Measurements from ENCODE around the gene GPR153. TPM values are rescaled to one million over a fixed set of nuclear protein-coding genes. Genes with fewer than 3 reads are reported as not detected.
A peak's percentile ranks its signal among the peaks of the same experiment; 100 is the strongest.

The GPR153 gene
- total RNA-seq, 2 donors from 2014 or later: 4.6 to 5.6 TPM

- peaks cover 0 to 3% of the 10 kb centered on the region in 2 donors for H3K4me1 Mint-ChIP-seq (ENCODE audit: low read depth in 2 of 2)
- H3K36me3 Mint-ChIP-seq: no peaks in the 10 kb centered on the region
- H3K27ac Mint-ChIP-seq: no peak overlapping the region
- no peak for DNase-seq (ENCODE audit: low spot score)
- H3K27me3 Mint-ChIP-seq: peaks cover 0 to 8% of the 10 kb centered on the region in 2 donors
- no peak overlapping the region for H3K4me3 Mint-ChIP-seq
- no peak for ATAC-seq
- H3K9me3 Mint-ChIP-seq: no peaks in the 10 kb centered on the region
Observed at GRCh38 chr1:6209661-6210580, 51.0 kb downstream of the GPR153 start.

GRCh38 chr1:6208723-6209660 lies 51.9 kb downstream of the GPR153 start:
- Mint-ChIP-seq H3K36me3 (no peaks in the 10 kb centered on the region), H3K27me3 (peaks cover 0 to 6% of the 10 kb centered on the region in 2 donors), H3K4me3 (no peak overlapping the region), H3K9me3 (no peaks in the 10 kb centered on the region), H3K4me1 (ENCODE audit: low read depth in 2 of 2) (peaks cover 0 to 3% of the 10 kb centered on the region in 2 donors), H3K27ac (no peak overlapping the region)
- ATAC-seq (peak; percentile 47 to 71), DNase-seq (ENCODE audit: low spot score) (no peak)

DNA sequence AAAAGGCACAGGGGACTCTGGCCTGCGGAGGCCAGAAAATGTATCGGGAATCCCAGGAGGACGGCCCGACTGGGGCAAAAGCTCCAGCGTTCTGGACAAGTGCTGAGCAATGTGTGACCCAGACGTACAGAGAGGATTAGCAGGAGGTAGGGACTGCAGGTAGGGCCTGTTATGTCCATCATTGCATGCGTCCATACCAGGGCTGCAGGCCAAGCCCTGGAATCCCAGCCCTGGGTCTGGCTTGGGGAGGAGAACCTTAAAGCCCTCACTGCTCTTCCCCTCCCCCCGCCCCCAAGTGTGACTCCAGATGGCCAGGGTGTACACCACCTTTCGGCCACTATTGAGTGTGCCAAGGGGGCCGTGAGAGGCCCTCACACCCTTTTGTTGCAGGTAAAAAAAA lies 53.0 kb downstream of the GPR153 start:
- H3K4me3 Mint-ChIP-seq: no peak overlapping the region
- ATAC-seq: no peak

GRCh38 chr1:6207075-6207885 lies 53.6 kb downstream of the GPR153 start:
- H3K4me3 Mint-ChIP-seq: peak overlapping the region; percentile 55
- H3K27ac Mint-ChIP-seq: no peak overlapping the region
- H3K27me3 Mint-ChIP-seq: peaks cover 0 to 6% of the 10 kb centered on the region in 2 donors
- no peaks in the 10 kb centered on the region for H3K9me3 Mint-ChIP-seq
- no peaks in the 10 kb centered on the region for H3K36me3 Mint-ChIP-seq
- peaks cover 0 to 3% of the 10 kb centered on the region in 2 donors for H3K4me1 Mint-ChIP-seq (ENCODE audit: low read depth in 2 of 2)
- ATAC-seq: no peak
- no peak for DNase-seq (ENCODE audit: low spot score)

More for the DNA sequence above, 53.0 kb downstream of the GPR153 start:
- H3K9me3 Mint-ChIP-seq: no peaks in the 10 kb centered on the region
- DNase-seq (ENCODE audit: low spot score): no peak
- no peak overlapping the region for H3K27ac Mint-ChIP-seq
- H3K27me3 Mint-ChIP-seq: peaks cover 0 to 6% of the 10 kb centered on the region in 2 donors
- peaks cover 0 to 3% of the 10 kb centered on the region in 2 donors for H3K4me1 Mint-ChIP-seq (ENCODE audit: low read depth in 2 of 2)
- no peaks in the 10 kb centered on the region for H3K36me3 Mint-ChIP-seq

DNA sequence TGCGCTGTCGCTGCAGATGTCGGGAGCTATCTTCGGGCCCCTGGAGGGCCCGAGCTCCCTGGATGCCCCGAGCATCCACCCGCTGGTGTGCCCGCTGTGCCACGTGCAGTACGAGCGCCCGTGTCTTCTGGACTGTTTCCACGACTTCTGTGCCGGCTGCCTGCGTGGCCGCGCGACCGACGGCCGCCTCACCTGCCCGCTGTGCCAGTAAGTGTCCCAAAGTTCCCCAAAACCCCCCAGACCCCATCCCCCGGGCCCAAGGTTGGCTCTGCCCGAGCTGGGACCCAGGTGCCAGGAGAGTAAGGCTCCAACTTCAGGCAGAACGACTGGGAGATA lies 54.4 kb downstream of the GPR153 start:
- DNase-seq (ENCODE audit: low spot score) (no peak), ATAC-seq (no peak)
- Mint-ChIP-seq H3K27me3 (peaks cover 0 to 6% of the 10 kb centered on the region in 2 donors), H3K36me3 (no peaks in the 10 kb centered on the region), H3K4me1 (ENCODE audit: low read depth in 2 of 2) (peaks cover 0 to 3% of the 10 kb centered on the region in 2 donors), H3K4me3 (peak overlapping the region; percentile 55), H3K9me3 (no peaks in the 10 kb centered on the region), H3K27ac (no peak overlapping the region)

GRCh38 chr1:6205849-6206519 lies 54.9 kb downstream of the GPR153 start, which contains the start of gene RNF207:
TSS of gene RNF207 (plus strand) at chr1:6206119. CDS start at chr1:6206536, 417 bp downstream.
- Mint-ChIP-seq H3K27ac (no peak within 1 kb of the TSS), H3K36me3 (no peaks in the 10 kb centered on the region), H3K9me3 (no peaks in the 10 kb centered on the region), H3K27me3 (peaks cover 0 to 6% of the 10 kb centered on the region in 2 donors), H3K4me1 (ENCODE audit: low read depth in 2 of 2) (peaks cover 1 to 3% of the 10 kb centered on the region in 2 donors), H3K4me3 (peak within 1 kb of the TSS; percentile 55)
- peak; percentile 71 for DNase-seq (ENCODE audit: low spot score)
- peak; percentile 78 to 85 for ATAC-seq

DNA sequence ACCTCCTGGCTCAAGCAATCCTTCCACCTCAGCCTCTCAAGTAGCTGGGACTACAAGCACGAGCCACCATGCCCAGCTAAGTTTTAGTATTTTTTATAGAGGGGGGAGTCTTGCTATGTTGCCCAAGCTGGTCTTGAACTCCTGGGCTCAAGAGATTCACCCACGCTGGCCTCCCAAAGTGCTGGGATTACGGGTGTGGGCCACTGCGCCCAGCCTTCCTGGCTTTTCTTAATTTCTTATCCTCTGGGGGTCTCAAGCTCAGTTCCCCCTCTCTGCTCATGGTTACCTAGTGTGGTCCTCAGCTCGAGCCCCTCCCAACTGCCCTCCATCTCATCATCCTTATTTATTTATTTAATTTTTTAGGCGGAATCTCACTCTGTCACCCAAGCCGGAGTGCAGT lies 58.6 kb downstream of the GPR153 start:
- H3K4me3 Mint-ChIP-seq: peak overlapping the region; percentile 96
- ATAC-seq (no peak), DNase-seq (ENCODE audit: low spot score) (no peak)
- peaks cover 16% of the 10 kb centered on the region for H3K36me3 Mint-ChIP-seq
- H3K9me3 Mint-ChIP-seq: no peaks in the 10 kb centered on the region
- peaks cover 27 to 33% of the 10 kb centered on the region in 2 donors for H3K4me1 Mint-ChIP-seq (ENCODE audit: low read depth in 2 of 2)
- peak overlapping the region in 1 of 2 donors; percentile 61 for H3K27ac Mint-ChIP-seq
- H3K27me3 Mint-ChIP-seq: peaks cover 0 to 3% of the 10 kb centered on the region in 2 donors

DNA sequence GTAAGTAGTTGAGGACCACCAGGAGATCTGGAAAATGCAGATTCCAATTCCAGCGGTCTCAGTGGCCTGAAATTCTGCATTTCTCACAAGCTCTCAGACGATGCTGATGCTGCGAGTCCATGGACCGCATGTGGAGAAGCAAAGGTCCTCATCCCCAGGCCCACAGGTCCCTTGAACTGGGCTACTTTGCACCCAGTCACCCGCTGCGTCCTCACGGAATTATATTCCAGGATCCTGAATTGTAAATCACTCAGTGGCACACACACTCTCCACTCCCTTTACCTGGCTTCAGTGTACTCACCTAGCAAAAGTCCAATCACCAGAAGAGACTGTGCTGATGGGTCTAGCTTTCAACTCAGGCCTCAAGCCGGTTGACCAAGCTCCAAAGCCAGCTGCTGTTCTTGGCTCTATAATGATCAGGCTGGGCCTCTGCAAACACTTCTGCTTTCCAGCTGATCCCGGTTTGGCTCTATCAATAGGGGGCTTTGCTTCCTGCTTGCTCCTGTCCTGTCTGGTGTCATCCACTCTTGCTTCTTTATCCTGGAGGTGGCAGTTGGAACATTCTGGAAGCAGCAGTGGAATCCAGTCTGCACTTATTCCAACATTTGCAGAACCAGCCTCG lies 60.6 kb downstream of the GPR153 start:
- H3K36me3 Mint-ChIP-seq: peaks cover 27% of the 10 kb centered on the region
- H3K27ac Mint-ChIP-seq: peak overlapping the region; percentile 83 to 85
- DNase-seq (ENCODE audit: low spot score) (no peak), ATAC-seq (no peak)
- H3K9me3 Mint-ChIP-seq: no peaks in the 10 kb centered on the region
- peak overlapping the region; percentile 96 for H3K4me3 Mint-ChIP-seq
- H3K4me1 Mint-ChIP-seq (ENCODE audit: low read depth in 2 of 2): peaks cover 34 to 45% of the 10 kb centered on the region in 2 donors
- no peaks in the 10 kb centered on the region for H3K27me3 Mint-ChIP-seq

DNA sequence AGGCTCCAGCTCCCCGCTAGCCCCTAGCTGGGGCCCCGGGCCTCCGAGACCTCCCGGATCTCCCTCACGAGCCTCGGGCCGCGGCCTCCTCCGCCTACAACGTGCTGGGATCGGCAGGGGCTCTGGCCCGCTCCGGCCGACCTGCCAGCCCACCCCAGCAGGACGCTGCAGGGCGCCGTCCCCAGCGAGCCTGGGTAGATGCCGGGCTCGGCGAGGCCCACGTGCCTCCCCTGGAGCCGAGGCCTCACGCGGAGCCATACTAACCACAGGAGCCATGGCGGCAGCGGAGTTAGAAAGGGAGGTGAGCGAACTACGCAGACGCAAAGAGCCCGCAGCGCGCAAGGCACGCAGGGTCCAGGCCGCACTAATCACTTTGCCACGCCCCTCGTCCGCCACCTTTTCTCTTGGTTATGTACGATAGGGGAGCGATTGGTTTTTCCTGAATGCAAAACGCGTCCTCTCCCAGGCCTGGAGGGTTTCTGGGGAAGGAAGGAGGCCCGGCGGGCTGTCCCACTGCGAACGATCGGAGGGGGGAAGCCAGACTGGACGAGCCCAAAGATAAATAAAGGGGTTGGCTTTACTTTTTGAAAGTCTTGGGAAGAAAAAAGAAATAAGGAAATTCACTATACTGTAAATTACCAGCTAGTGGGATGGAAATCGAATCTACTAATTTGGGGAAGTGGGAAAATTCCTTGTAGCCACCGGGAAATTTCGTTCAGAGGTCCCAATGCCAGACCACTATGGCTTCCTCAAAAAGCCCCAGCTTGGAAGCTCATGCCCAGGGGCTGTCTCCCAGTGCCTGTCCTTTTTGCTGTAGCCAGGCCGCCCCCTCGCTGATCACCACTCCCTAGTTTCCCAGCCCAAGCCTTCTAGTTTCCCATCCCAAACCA lies 61.4 kb downstream of the GPR153 start, which contains the start of gene RPL22:
RPL22 (minus strand) TSS at position 298 of the 890 bp plus-strand sequence; CDS start at position 276, 22 bp downstream.
- Mint-ChIP-seq H3K27ac (peak within 1 kb of the TSS; percentile 83 to 85), H3K36me3 (peaks cover 27% of the 10 kb centered on the region), H3K27me3 (no peaks in the 10 kb centered on the region), H3K4me1 (ENCODE audit: low read depth in 2 of 2) (peaks cover 34 to 45% of the 10 kb centered on the region in 2 donors), H3K4me3 (peak within 1 kb of the TSS; percentile 96), H3K9me3 (no peaks in the 10 kb centered on the region)
- DNase-seq (ENCODE audit: low spot score) (peak; percentile 98), ATAC-seq (peak; percentile 99)

DNA sequence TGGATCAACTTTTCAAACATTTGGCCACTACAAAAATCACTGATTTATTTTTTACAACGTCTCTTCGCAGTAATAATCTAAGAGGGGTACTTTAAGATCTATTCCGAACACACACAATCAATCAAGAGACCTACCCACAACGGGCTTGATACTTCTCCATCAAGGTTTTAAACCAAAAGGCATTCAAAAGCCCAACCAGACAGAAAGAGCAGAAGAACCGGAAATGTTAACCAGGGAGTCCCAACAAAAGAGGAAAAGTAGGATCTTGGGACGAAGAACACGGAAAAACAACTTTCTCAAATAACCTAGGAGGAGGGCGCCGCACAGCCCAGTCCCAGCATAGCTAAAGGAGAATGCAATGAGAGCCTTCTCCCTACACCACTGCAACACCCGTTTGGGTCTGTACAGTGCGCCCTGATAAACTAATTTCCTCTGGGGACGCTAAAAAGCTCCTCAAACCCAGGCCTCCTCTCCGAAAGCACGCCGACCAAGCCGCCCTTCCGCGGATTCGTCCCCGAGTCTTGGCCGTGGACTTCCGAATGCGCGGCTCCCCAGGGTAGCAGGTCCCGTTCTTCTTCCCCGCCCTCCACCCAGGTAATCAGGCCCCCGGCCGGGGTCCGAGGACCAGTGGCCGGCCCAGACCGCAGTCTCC lies 62.1 kb downstream of the GPR153 start:
- Mint-ChIP-seq H3K4me3 (peak overlapping the region; percentile 96), H3K4me1 (ENCODE audit: low read depth in 2 of 2) (peaks cover 34 to 45% of the 10 kb centered on the region in 2 donors), H3K36me3 (peaks cover 27% of the 10 kb centered on the region), H3K27ac (peak overlapping the region; percentile 83 to 85), H3K9me3 (no peaks in the 10 kb centered on the region), H3K27me3 (no peaks in the 10 kb centered on the region)
- ATAC-seq (peak; percentile 28 to 48), DNase-seq (ENCODE audit: low spot score) (no peak)
